GM19193 (cell line): Measurements from ENCODE around the gene SETD5.

Experiments used
- POLR2A ChIP-seq: IDR thresholded peaks from 4 replicates; pipeline ENCODE4 v1.6.1; 2011; ENCODE audit not compliant: insufficient read depth, insufficient read length; ENCODE audit errors: extremely low read depth

Gene SETD5

GRCh38 chr3:9399337-9399703 lies 1.9 kb downstream of the SETD5 start:
- no peak for TF ChIP-seq POLR2A

GRCh38 chr3:9399746-9400145 lies 2.3 kb downstream of the SETD5 start:
- no peak for TF ChIP-seq POLR2A

GRCh38 chr3:9400616-9401015 lies 3.2 kb downstream of the SETD5 start:
- no peak for TF ChIP-seq POLR2A

- no peak for TF ChIP-seq POLR2A
Measured at GRCh38 chr3:9401986-9402385, 4.6 kb downstream of the SETD5 start.

- TF ChIP-seq POLR2A: no peak
Measured at GRCh38 chr3:9402410-9403228, 5.2 kb downstream of the SETD5 start.

GRCh38 chr3:9403463-9403862 lies 6.0 kb downstream of the SETD5 start:
- TF ChIP-seq POLR2A: no peak

GRCh38 chr3:9404680-9405079 lies 7.3 kb downstream of the SETD5 start:
- no peak for TF ChIP-seq POLR2A

GRCh38 chr3:9405756-9406155 lies 8.3 kb downstream of the SETD5 start:
- TF ChIP-seq POLR2A: no peak

- TF ChIP-seq POLR2A: no peak
Measured at GRCh38 chr3:9406856-9407626, 9.6 kb downstream of the SETD5 start.

GRCh38 chr3:9408061-9408460 lies 10.6 kb downstream of the SETD5 start:
- TF ChIP-seq POLR2A: no peak

GRCh38 chr3:9408546-9408945 lies 11.1 kb downstream of the SETD5 start:
- TF ChIP-seq POLR2A: no peak

GRCh38 chr3:9409981-9410854 lies 12.8 kb downstream of the SETD5 start:
- TF ChIP-seq POLR2A: no peak

GRCh38 chr3:9411302-9411701 lies 13.9 kb downstream of the SETD5 start:
- no peak for TF ChIP-seq POLR2A

- TF ChIP-seq POLR2A: no peak
Measured at GRCh38 chr3:9412293-9412692, 14.9 kb downstream of the SETD5 start.

GRCh38 chr3:9414826-9415225 lies 17.4 kb downstream of the SETD5 start:
- no peak for TF ChIP-seq POLR2A
